Colonic mucosa (tissue), 4 donors: ENCODE measurements around the gene PCDHB12. TPM values are rescaled to one million over a fixed set of nuclear protein-coding genes. Genes with fewer than 3 reads are reported as not detected.
"Not testable (repeated sequence)": the region's sequence is repeated elsewhere in the genome, so short reads cannot be mapped to it uniquely, and the experiment has no call there.

Source experiments
- DNase-seq: peaks from one replicate; pipeline ENCODE4 v3.0.0-alpha.2; 2020
- H3K27ac ChIP-seq: fragments of 200-600 bp; one replicate; pipeline ENCODE4 v1.8.0; 2021
- H3K27me3 ChIP-seq: fragments of 200-600 bp; one replicate; pipeline ENCODE4 v1.8.0; 2021
- H3K36me3 ChIP-seq: fragments of 200-600 bp; one replicate; pipeline ENCODE4 v1.8.0; 2021
- H3K4me1 ChIP-seq: fragments of 200-600 bp; one replicate; pipeline ENCODE4 v1.8.0; 2021; ENCODE audit warnings: mild to moderate bottlenecking
- H3K4me3 ChIP-seq: fragments of 200-600 bp; one replicate; pipeline ENCODE4 v1.8.0; 2021
- H3K9ac ChIP-seq, 2 donors: one replicate each; pipeline ENCODE4 v1.7.0; 2013; ENCODE audit warnings: control low read depth in 2 of 2, low read depth in 2 of 2, low read length in 2 of 2
- H3K9me3 ChIP-seq: fragments of 200-600 bp; one replicate; pipeline ENCODE4 v1.8.0; 2021
- intact Hi-C: fragments of 100-400 bp; cut with DNase I; formaldehyde crosslinking; loops from one replicate; pipeline ENCODE4 v1.14.1; 2022
- total RNA-seq, 2 donors: library from RNA; stranded (reverse); fragmentation: NEBNext Ultra II Directional in 1 of 2; extraction: Animal tissue kit (Norgen Biotek cat#: 25700) in 1 of 2; gene quantifications; one replicate each; pipeline ENCODE4 v1.2.1, GENCODE V29; 2021
- TF ChIP-seq, protein P1 (sequence below): fragments of 200-600 bp; IDR thresholded peaks from one replicate; pipeline ENCODE4 v1.8.0; 2022; ENCODE audit warnings: antibody characterized with exemption, mild to moderate bottlenecking
- donor health status: healthy.
- donor health status: DM: no; HTN: no; CAD: no.
- donor health status: DM: no; HTN: no; CAD: no.

PCDHB12 gene
- total RNA-seq, 2 donors from 2014 or later, result 0.40 to 0.56 TPM

DNA sequence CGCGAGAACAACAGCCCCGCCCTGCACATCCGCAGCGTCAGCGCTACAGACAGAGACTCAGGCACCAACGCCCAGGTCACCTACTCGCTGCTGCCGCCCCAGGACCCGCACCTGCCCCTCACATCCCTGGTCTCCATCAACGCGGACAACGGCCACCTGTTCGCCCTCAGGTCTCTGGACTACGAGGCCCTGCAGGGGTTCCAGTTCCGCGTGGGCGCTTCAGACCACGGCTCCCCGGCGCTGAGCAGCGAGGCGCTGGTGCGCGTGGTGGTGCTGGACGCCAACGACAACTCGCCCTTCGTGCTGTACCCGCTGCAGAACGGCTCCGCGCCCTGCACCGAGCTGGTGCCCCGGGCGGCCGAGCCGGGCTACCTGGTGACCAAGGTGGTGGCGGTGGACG lies 7.0 kb downstream of the PCDHB12 start:
- DNase-seq, intact Hi-C loops, H3K9me3 ChIP-seq: not testable (repeated sequence)

DNA sequence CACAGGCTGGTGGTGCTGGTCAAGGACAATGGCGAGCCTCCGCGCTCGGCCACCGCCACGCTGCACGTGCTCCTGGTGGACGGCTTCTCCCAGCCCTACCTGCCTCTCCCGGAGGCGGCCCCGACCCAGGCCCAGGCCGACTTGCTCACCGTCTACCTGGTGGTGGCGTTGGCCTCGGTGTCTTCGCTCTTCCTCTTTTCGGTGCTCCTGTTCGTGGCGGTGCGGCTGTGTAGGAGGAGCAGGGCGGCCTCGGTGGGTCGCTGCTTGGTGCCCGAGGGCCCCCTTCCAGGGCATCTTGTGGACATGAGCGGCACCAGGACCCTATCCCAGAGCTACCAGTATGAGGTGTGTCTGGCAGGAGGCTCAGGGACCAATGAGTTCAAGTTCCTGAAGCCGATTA lies 7.5 kb downstream of the PCDHB12 start:
- not testable (repeated sequence) for DNase-seq, H3K9ac ChIP-seq

More for the DNA sequence above, 7.0 kb downstream of the PCDHB12 start:
- H3K36me3 ChIP-seq, H3K27me3 ChIP-seq, H3K27ac ChIP-seq, H3K9ac ChIP-seq, H3K4me1 ChIP-seq, H3K4me3 ChIP-seq: not testable (repeated sequence)

DNA sequence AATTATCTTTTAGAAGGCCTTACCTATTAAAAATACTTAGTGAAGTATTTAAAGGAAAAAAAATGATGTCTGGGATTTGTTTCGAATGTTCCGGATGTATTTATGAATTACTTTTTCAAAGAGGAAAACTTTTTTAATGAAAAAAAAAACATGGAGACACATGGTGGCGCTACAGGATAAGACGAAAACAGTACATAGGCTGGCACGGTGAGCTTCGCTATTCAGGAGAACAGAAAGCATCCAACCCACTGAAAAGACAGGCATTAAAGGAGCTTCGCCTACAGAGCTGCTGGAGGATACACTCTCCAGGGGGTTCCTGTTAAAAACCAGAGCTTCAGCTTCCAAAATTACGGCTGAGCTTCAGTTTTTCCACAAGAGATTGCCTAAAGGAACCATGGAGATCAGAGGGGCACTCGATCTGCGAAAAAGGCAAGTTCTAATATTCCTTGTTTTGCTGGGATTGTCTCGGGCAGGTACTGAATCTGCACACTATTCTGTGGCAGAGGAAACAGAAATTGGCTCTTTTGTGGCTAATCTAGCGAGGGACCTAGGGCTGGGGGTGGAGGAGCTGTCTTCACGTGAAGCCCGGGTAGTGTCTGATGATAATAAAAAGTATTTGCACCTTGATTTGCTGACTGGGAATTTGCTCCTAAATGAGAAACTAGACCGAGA lies 14.7 kb downstream of the PCDHB12 start, which contains the start of gene PCDHB14:
TSS of gene PCDHB14 (plus strand) at position 232 of the 672 bp plus-strand sequence. CDS start at position 395, 163 bp downstream.
- DNase-seq, result no peak
- intact Hi-C loops, result no loop called here

More for the DNA sequence above, 7.5 kb downstream of the PCDHB12 start:
- H3K4me3 ChIP-seq, H3K27me3 ChIP-seq, intact Hi-C loops, H3K27ac ChIP-seq, H3K36me3 ChIP-seq, H3K9me3 ChIP-seq, H3K4me1 ChIP-seq: not testable (repeated sequence)

DNA sequence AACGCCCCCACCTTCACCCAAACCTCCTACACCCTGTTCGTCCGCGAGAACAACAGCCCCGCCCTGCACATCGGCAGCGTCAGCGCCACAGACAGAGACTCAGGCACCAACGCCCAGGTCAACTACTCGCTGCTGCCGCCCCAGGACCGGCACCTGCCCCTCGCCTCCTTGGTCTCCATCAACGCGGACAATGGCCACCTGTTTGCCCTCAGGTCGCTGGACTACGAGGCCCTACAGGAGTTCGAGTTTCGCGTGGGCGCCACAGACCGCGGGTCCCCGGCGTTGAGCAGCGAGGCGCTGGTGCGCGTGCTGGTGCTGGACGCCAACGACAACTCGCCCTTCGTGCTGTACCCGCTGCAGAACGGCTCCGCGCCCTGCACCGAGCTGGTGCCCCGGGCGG lies 16.3 kb downstream of the PCDHB12 start:
- DNase-seq, H3K4me1 ChIP-seq, H3K4me3 ChIP-seq, intact Hi-C loops, H3K9me3 ChIP-seq, H3K36me3 ChIP-seq, H3K27me3 ChIP-seq, H3K9ac ChIP-seq, H3K27ac ChIP-seq: not testable (repeated sequence)

More for the DNA sequence above, 14.7 kb downstream of the PCDHB12 start, which contains the start of gene PCDHB14:
- Histone ChIP-seq H3K9ac (peak within 1 kb of the TSS in 1 of 2 donors; percentile 2), H3K9me3 (no peaks in the 10 kb centered on the region), H3K4me3 (no peak within 1 kb of the TSS), H3K27ac (no peak within 1 kb of the TSS), H3K27me3 (no peaks in the 10 kb centered on the region), H3K36me3 (no peaks in the 10 kb centered on the region), H3K4me1 (no peaks in the 10 kb centered on the region)
- TF ChIP-seq, protein P1, sequence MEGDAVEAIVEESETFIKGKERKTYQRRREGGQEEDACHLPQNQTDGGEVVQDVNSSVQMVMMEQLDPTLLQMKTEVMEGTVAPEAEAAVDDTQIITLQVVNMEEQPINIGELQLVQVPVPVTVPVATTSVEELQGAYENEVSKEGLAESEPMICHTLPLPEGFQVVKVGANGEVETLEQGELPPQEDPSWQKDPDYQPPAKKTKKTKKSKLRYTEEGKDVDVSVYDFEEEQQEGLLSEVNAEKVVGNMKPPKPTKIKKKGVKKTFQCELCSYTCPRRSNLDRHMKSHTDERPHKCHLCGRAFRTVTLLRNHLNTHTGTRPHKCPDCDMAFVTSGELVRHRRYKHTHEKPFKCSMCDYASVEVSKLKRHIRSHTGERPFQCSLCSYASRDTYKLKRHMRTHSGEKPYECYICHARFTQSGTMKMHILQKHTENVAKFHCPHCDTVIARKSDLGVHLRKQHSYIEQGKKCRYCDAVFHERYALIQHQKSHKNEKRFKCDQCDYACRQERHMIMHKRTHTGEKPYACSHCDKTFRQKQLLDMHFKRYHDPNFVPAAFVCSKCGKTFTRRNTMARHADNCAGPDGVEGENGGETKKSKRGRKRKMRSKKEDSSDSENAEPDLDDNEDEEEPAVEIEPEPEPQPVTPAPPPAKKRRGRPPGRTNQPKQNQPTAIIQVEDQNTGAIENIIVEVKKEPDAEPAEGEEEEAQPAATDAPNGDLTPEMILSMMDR, result no peak

DNA sequence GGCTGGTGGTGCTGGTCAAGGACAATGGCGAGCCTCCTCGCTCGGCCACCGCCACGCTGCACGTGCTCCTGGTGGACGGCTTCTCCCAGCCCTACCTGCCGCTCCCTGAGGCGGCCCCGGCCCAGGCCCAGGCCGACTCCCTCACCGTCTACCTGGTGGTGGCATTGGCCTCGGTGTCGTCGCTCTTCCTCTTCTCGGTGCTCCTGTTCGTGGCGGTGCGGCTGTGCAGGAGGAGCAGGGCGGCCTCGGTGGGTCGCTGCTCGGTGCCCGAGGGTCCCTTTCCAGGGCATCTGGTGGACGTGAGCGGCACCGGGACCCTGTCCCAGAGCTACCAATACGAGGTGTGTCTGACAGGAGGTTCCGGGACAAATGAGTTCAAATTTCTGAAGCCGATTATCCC lies 16.9 kb downstream of the PCDHB12 start:
- intact Hi-C loops, DNase-seq, H3K9me3 ChIP-seq: not testable (repeated sequence)

DNA sequence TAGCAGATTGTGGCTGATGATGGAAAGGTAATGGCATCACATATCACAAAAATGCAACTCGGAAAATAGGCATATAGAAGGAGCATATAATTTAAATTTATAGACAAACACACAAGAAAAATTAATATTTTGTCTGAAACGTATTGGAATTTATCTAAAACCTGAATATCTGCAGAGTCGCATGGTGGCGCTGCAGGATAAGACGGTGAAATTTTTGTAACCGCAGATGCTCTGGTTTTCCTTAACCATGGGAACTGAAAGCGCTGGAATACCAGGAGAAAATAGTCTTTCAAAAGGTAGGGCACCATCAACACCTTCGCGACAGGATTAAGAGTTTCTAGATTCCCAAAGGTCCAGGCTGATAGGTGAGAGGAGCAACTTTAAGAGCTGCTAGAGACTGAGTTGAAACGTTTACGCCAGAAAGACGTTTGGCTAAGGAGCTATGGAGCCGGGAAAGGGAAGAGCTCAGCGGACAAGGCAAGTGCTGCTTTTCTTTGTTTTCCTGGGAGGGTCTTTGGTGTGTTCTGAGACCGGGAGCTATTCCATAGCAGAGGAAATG lies 25.7 kb downstream of the PCDHB12 start:
- no peak for DNase-seq
- H3K4me3 ChIP-seq, result no peak overlapping the region
- no peak overlapping the region for H3K9ac ChIP-seq
- peaks cover 5% of the 10 kb centered on the region for H3K9me3 ChIP-seq
- no peaks in the 10 kb centered on the region for H3K4me1 ChIP-seq
- TF ChIP-seq, protein P1, result no peak
- intact Hi-C loops, result no loop called here
- H3K36me3 ChIP-seq, result no peaks in the 10 kb centered on the region
- no peaks in the 10 kb centered on the region for H3K27me3 ChIP-seq
- H3K27ac ChIP-seq, result no peak overlapping the region

More for the DNA sequence above, 16.9 kb downstream of the PCDHB12 start:
- not testable (repeated sequence) for H3K4me3 ChIP-seq, H3K36me3 ChIP-seq, H3K9ac ChIP-seq, H3K4me1 ChIP-seq, H3K27ac ChIP-seq, H3K27me3 ChIP-seq

DNA sequence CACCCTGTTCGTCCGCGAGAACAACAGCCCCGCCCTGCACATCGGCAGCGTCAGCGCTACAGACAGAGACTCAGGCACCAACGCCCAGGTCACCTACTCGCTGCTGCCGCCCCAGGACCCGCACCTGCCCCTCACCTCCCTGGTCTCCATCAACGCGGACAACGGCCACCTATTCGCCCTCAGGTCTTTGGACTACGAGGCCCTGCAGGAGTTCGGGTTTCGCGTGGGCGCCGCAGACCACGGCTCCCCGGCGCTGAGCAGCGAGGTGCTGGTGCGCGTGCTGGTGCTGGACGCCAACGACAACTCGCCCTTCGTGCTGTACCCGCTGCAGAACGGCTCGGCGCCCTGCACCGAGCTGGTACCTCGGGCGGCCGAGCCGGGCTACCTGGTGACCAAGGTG lies 27.4 kb downstream of the PCDHB12 start:
- H3K36me3 ChIP-seq, H3K4me1 ChIP-seq, DNase-seq, intact Hi-C loops, H3K27me3 ChIP-seq, H3K4me3 ChIP-seq, H3K9ac ChIP-seq, H3K27ac ChIP-seq: not testable (repeated sequence)
- H3K9me3 ChIP-seq, result peaks cover 12% of the 10 kb centered on the region
